ENCODE results near the gene ABCA3.

The ABCA3 gene

DNA sequence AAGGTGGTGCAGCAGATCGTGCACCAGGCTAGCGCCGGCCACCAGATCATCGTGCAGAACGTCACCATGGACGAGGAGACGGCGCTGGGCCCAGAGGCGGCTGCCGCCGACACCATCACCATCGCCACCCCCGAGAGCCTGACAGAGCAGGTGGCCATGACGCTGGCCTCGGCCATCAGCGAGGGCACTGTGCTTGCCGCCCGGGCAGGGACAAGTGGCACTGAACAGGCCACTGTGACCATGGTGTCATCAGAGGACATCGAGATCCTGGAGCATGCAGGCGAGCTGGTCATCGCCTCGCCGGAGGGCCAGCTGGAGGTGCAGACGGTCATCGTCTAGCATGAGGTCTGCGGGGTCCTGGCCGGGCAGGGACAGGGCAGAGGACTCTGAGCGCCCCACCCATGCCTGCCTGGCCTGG is 105.3 kb downstream of the ABCA3 start:
- no peak for DNase-seq (ENCODE audit: low spot score)

DNA sequence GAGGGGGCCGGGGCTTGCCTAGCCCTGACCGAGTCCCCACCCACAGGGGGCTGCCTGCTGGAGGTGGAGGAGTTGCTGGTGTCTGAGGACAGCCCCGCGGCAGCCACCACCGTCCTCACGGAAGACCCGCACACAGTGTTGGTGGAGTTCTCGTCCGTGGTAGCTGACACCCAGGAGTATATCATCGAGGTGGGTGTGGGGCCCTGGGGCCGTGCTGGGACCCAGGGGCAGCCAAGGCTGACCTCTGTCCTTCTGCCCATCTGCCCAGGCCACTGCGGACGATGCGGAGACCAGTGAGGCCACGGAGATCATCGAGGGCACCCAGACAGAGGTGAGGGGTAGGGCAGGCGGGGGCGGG is 105.7 kb downstream of the ABCA3 start:
- DNase-seq (ENCODE audit: low spot score), result no peak

DNA sequence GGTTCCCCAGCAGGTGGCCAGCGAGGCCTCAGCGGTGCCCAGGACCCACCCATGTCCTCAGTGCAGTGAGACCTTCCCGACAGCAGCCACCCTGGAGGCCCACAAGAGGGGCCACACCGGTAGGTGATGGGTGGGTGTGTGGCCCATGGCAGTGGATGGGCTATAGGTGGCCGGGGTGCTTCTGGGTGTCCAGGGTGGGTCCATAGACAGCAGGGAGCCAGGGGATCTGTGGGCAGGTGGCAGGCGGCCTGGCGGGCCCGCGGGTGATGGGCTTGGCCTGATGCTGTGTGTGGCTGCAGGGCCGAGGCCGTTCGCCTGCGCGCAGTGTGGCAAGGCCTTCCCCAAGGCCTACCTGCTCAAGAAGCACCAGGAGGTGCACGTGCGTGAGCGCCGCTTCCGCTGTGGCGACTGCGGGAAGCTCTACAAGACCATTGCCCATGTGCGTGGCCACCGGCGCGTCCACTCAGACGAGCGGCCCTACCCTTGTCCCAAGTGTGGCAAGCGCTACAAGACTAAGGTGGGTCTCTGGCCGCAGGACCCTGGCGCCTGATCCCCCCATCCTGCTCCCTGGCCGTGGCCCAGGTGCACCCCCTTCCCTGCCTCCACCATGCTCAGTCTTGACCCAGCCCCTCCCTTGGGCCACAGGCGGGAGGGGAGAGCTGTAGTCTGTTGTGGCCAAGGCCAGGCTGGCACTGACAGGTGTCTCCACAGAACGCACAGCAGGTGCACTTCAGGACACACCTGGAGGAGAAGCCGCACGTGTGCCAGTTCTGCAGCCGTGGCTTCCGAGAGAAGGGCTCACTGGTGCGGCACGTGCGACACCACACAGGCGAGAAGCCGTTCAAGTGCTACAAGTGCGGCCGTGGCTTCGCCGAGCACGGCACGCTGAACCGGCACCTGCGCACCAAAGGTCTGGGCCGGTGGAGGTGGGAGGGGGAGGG is 106.4 kb downstream of the ABCA3 start:
- DNase-seq (ENCODE audit: low spot score), result no peak

DNA sequence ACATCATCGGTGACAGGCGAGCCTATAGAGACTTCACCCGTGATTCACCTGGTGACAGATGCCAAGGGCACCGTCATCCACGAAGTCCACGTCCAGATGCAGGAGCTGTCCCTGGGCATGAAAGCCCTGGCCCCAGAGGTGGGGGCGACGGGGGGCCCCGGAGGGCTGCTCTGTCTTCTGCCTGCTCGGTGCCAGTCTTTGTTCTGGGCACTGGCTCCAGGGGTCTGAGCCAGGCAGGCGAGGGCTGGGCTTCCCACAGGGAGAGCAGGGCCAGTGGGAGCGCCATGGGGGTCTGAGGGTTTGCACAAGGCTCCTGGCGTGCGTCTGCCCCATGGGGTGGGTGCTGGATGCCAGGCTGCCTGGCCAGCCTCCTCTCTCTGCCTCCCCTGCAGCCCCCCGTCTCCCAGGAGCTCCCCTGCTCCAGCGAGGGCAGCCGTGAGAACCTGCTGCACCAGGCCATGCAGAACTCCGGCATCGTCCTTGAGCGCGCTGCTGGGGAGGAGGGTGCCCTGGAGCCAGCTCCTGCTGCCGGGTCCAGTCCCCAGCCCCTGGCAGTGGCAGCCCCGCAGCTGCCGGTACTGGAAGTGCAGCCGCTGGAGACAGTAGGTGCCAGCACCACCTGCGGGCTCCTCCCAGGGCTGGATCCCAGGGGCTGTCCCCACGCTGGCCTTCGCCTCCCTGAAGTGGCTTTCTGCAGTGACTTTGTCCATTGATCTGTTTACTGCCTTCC is 107.3 kb downstream of the ABCA3 start:
- no peak for DNase-seq (ENCODE audit: low spot score)

DNA sequence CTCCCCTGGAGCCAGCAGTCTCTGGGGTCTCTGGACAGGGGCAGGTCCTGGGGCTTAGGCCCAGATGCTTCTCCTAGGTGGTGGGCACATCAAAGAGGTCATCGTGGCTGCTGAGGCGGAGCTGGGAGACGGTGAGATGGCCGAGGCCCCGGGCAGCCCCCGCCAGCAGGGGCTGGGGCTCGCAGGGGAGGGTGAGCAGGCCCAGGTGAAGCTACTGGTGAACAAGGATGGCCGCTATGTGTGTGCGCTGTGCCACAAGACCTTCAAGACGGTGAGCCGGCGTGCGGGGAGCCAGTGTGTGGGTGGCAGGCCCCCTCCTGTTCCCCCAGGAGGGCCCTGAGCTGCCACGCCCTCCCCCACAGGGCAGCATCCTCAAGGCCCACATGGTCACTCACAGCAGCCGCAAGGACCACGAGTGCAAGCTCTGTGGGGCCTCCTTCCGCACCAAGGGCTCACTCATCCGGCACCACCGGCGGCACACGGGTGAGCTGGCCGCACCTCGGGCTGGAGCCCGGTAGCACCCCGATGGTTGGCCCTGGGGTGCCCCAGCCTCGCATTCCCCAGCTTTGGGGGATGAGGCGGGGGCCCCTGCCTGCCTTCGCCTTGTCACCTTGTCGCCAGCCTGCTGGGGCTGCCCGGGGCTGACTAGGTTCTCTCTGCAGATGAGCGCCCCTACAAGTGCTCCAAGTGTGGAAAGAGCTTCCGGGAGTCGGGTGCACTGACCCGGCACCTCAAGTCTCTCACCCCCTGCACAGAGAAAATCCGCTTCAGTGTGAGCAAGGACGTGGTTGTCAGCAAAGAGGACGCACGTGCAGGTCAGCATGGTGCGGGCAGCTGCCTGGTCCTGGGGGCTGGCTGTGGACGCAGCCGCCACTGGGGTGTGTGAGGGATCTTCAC is 108.2 kb downstream of the ABCA3 start:
- no peak for DNase-seq (ENCODE audit: low spot score)

DNA sequence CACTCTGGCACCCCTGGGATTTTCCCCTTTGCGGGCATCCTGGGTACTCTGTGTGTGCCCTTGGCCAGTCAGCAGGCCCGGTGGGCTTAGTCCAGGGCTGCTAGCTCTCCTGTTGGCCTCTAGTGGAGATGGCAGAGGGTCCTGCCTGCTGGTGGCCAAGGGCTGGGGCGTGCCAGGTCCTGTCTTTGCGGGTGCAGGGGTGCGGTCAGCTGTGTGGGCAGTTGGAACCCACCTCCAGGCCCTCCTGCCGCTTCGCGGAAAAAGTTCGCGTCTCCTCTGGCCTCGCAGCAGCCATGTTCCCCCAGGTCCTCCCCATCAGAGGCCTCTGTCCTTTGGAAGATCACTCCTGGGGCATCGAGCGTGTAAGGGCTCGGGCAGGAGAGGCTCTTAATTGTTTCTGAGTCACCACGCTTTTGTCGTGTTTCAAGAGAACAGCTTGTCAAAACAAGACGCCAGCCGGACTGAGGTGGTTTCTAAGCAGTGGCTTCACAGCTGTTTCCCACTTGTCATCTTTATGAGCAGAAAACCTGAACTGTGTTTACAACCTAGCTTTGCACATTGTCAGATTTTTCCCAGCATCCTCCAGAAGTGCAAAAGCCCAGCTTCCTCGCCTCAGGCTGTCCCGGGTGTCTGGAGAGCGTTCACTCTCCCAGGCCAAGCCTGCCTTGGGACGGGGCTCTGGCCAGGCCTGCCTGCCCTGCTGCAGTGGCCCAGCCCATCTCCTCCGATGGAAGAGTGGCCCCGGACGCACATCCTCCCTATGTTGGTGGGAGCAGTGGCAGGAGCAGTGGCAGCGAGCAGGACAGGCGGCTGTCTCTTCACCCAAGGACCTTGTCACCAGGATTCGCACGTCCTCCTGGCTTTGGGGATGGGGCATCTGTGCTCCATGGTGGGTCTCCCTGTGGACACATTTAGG is 109.3 kb downstream of the ABCA3 start:
- no peak for DNase-seq (ENCODE audit: low spot score)

DNA sequence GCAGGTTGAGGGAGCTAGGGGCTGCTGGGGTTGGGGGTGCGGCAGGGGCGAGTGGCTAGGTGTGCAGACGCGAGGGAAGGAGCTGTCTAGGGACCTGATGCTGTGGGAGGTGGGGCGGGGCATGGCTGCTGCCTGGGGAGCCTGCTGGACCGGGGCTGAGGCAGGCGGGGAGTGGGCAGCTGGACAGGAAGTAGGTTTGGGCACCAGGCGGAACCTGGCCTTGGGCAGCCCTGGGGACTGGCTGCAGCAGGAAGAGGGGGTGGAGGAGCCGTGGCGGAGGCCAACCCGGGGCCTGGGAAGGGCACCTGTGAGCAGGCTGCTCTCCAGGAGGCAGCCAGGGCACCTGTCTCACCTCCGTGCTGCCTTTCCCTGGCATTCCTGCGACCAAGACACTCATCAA is 110.2 kb downstream of the ABCA3 start:
- DNase-seq (ENCODE audit: low spot score), result no peak

DNA sequence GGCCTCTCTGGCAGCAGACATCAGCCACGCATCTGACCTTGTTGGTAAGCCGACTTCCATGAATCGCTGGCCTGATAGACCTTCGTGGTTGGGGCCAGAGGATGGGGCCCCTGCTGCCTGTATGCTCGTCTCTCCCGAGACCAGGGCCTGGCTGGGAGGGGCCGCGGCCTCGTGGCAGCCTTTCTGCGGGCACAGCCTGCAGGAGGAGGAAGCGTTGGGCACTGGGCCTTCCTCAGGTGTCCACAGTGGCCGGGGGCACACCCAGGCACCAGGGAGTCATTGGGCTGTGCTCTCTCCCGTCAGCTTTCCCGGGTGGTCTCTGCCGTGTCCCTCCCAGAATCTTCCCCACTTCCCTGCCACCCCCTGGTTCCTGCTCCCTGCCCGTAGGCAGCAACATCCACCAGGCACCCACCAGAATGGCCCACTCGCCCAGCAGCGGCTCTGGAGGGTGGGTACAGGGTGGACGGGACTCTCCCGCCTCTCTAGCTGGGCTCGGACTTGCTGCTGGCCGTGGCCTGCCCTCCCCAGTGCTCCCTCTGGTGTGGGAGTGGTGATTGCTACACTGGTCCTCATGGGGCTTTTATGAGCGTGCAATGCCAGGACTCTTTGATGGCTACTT is 110.8 kb downstream of the ABCA3 start:
- no peak for DNase-seq (ENCODE audit: low spot score)

DNA sequence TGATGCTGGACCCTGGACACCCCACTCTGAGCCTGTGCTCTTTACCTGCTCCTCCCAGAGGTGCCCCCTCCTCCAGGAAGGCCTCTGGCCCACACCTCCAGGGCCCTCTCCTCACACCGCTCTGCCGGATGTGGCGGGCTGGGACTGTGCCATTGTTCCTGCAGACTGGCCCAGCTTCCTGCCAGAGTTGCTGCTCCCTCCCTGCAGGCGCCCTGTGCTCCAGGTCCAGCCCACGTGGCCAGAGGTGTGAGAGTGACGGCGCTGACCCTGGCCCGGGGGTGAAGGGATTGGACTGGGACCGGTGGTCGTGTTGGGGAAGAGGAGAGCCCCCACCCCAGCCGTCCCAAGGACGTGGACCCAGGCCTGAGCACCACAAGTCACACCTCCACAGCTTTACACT is 111.4 kb downstream of the ABCA3 start:
- no peak for DNase-seq (ENCODE audit: low spot score)

DNA sequence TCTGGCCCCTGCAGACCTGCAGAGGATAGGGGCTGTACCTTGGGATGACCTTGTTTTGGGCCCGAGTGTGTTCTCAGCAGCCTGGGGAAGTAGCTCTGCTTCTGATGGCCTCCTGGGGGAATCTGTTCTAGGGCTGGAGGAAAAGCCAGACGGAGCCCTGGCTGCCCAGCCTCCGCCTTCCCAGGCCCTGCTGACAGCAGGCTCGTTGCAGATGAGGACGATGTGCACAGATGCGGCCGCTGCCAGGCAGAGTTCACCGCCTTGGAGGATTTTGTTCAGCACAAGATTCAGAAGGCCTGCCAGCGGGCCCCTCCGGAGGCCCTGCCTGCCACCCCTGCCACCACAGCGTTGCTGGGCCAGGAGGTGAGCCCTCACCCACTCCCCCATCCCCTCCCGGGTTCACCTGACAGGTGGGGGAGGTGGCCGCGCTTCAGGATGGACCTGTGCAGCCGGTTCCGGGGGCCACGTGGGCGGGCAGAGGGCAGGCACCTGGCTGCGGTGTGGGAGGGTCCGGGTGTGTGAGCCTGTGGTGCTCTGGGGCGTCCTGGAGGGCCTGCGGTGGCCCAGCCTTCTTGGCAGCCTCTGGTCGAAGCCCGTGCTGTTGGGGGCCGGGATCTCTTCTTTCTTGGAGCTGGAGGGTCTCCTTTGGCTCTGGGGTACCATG is 112.2 kb downstream of the ABCA3 start:
- DNase-seq (ENCODE audit: low spot score), result no peak

DNA sequence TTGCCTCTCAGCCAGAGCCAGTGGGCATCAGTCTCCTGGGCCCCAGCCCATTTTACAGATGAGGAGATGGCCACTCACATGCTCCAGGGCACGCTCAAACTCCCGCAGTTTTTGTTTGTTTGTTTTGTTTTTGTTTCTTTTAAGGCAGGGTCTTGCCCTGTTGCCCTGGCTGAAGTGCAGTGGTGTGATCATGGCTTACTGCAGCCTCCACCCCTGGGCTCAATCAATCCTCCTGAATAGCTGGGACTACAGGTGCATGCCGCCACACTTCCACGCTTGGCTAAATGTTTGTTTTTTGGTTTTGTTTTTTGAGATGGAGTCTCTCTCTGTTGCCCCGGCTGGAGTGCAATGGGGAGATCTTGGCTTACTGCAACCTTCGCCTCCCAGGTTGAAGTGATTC is 113.6 kb downstream of the ABCA3 start:
- no peak for DNase-seq (ENCODE audit: low spot score)

DNA sequence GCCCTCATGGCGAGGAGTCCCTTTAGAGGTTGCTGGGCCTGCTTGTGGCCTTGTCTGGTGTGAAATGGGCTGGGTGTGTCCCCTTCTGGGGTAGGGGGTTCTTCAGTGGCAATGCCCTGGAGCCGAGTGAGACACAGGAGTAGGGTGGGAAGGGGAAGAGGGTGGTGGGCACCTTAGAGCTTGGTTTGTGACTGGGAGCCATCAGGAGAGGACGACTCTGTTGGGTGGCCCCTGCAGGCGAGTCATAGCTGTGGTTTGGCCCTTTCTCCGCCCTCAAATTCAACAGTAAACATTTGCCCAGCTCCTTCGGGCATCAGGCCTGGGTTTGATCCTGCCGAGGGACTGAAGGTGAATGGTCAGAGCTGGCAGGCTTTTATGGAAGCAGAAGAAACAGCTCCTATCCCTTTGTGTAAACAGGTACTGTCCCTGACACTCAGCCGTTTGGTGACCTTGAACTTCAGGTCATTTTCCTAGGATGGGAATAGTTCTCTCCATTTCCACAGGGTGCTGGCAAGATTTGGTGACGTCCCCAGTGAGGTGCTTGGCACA is 114.2 kb downstream of the ABCA3 start:
- no peak for DNase-seq (ENCODE audit: low spot score)

Measured in hematopoietic multipotent progenitor cell treated with erythropoietin and hydrocortisone succinate and interleukin-3 and kit ligand, for 17 days (in vitro differentiated cells).